K562 (cell line): ENCODE results near the gene HOXA5. TPM values are rescaled to one million over a fixed set of nuclear protein-coding genes. Genes with fewer than 3 reads are reported as not detected.

Experiments used
- ATAC-seq: fragments of 200-7000 bp; cut with Tn5 transposase; 3 replicates; pipeline ENCODE4 v1.9.1; 2020; ENCODE audit warnings: moderate library complexity
- BruUV-seq: library from RNA; stranded (reverse); fragments of 400-500 nt; replicated peaks from 2 replicates; lab custom pipeline; 2021; lab: Mats Ljungman, UMichigan
- CTCF ChIA-PET: fragments of 300-600 bp; formaldehyde crosslinking; extraction: SDS; loops from one replicate; lab custom pipeline; 2021; ENCODE audit warnings: low intra/inter-chr PET ratio; lab: Yijun Ruan, JAX
- POLR2A ChIA-PET: fragments of 300-600, 350-650 bp; sonication (Branson Sonifier 250); formaldehyde crosslinking; extraction: SDS; loops from one replicate; lab custom pipeline; 2021; ENCODE audit warnings: antibody characterized with exemption, inconsistent platforms; lab: Yijun Ruan, JAX
- DNase-seq, 4 experiments: peaks; one replicate each; pipeline versions ENCODE4 v3.0.0 to v3.0.0-alpha.2; 2011 to 2018; ENCODE audit warnings: low spot score in 3 of 4, mixed read lengths in 3 of 4; ENCODE audit errors: extremely low read depth in 1 of 4
- FAIRE-seq: peaks from 2 replicates; lab custom pipeline; 2011; peaks lifted over from hg19 to GRCh38; lab: Jason Lieb, UNC
- H2AFZ ChIP-seq: 2 replicates; pipeline ENCODE4 v1.6.0; 2011; ENCODE audit warnings: low read depth, low read length, control low read depth, inconsistent platforms
- H3K27ac ChIP-seq: fragments of 200-600 bp; 3 replicates; pipeline ENCODE4 v1.8.0; 2011; ENCODE audit warnings: low read depth, mild to moderate bottlenecking, control low read depth, inconsistent platforms, low read length, moderate library complexity, mixed read lengths; ENCODE audit errors: extremely low read depth
- H3K27me3 ChIP-seq, 2 experiments: fragments of 300-600 bp in 1 of 2; 2 replicates in 1 of 2; 3 replicates in 1 of 2; pipeline versions ENCODE4 v1.6.0 to v1.8.0; 2011; ENCODE audit warnings: inconsistent platforms in 2 of 2, low read length in 2 of 2, mild to moderate bottlenecking in 1 of 2, mixed read lengths in 1 of 2, moderate library complexity in 1 of 2; ENCODE audit not compliant: control insufficient read depth in 2 of 2, insufficient read depth in 2 of 2
- H3K36me3 ChIP-seq: fragments of 300-600 bp; 3 replicates; pipeline ENCODE4 v1.8.0; 2011; ENCODE audit warnings: mild to moderate bottlenecking, low read length, inconsistent platforms; ENCODE audit not compliant: control insufficient read depth, insufficient read depth
- H3K4me1 ChIP-seq, 2 experiments: fragments of 200-600 bp in 1 of 2; replicated peaks in 1 of 2; 2 replicates in 1 of 2; 3 replicates in 1 of 2; pipeline versions ENCODE4 v1.5.1 to v1.8.0; 2011; ENCODE audit warnings: inconsistent platforms in 2 of 2, low read length in 2 of 2, mild to moderate bottlenecking in 1 of 2, mixed read lengths in 1 of 2, moderate library complexity in 1 of 2; ENCODE audit not compliant: control insufficient read depth in 2 of 2, insufficient read depth in 2 of 2
- H3K4me2 ChIP-seq: 2 replicates; pipeline ENCODE4 v1.6.1; 2011; ENCODE audit warnings: low read length, control low read depth, inconsistent platforms, mixed read lengths; ENCODE audit not compliant: insufficient read depth
- H3K4me3 ChIP-seq: fragments of 200-600 bp; sonication (generic), shearing (Covaris generic); 2 replicates; pipeline ENCODE4 v1.5.1; 2016; ENCODE audit warnings: control low read depth, inconsistent platforms
- H3K79me2 ChIP-seq: fragments of 200-600 bp; 3 replicates; pipeline ENCODE4 v1.8.0; 2011; ENCODE audit warnings: low read length, inconsistent platforms; ENCODE audit not compliant: control insufficient read depth, insufficient read depth
- H3K9ac ChIP-seq, 2 experiments: 2 replicates each; pipeline versions ENCODE4 v1.6.0 to v1.6.1; 2011; ENCODE audit warnings: low read depth in 2 of 2, low read length in 2 of 2, control low read depth in 1 of 2, inconsistent platforms in 1 of 2, mild to moderate bottlenecking in 1 of 2, mixed read lengths in 1 of 2; ENCODE audit not compliant: insufficient read depth in 1 of 2
- H3K9me1 ChIP-seq: one replicate; pipeline ENCODE4 v1.6.0; 2011; ENCODE audit warnings: inconsistent platforms, mild to moderate bottlenecking, low read length, moderate library complexity; ENCODE audit not compliant: control insufficient read depth, insufficient read depth
- H3K9me3 ChIP-seq: replicated peaks from 2 replicates; pipeline ENCODE4 v1.5.1; 2011; ENCODE audit warnings: low read depth, low read length, inconsistent platforms; ENCODE audit not compliant: control insufficient read depth, insufficient read depth
- H4K20me1 ChIP-seq: replicated peaks from 2 replicates; pipeline ENCODE4 v1.6.1; 2011; ENCODE audit warnings: low read length, inconsistent platforms, mixed read lengths; ENCODE audit not compliant: control insufficient read depth, insufficient read depth
- CEBPB ChIP-seq: fragments of 450-650 bp; IDR thresholded peaks from 2 replicates; pipeline ENCODE4 v1.6.1; 2016; ENCODE audit warnings: missing genetic modification characterization, missing compliant biosample characterization
- HCFC1 ChIP-seq: IDR thresholded peaks from 2 replicates; pipeline ENCODE4 v1.6.1; 2012; ENCODE audit warnings: low read depth, low read length, improper control_type of control experiment
- KHSRP ChIP-seq: fragments of 450-650 bp; IDR thresholded peaks from 2 replicates; pipeline ENCODE4 v1.6.1; 2017
- NFIX ChIP-seq: fragments of 250-450 bp; sonication (Bioruptor Pico); IDR thresholded peaks from 2 replicates; pipeline ENCODE4 v1.4.0; 2020; ENCODE audit warnings: low read depth, mild to moderate bottlenecking, moderate library complexity
- NR2C2 ChIP-seq, 2 experiments: fragments of 200-800 bp in 1 of 2; sonication (Bioruptor generic) in 1 of 2; sonication (generic) in 1 of 2; formaldehyde crosslinking in 1 of 2; IDR thresholded peaks; 2 replicates each; pipeline versions ENCODE4 v1.6.1 to v1.8.0; 2016 to 2022; ENCODE audit warnings: mild to moderate bottlenecking in 1 of 2, missing compliant biosample characterization in 1 of 2, missing genetic modification characterization in 1 of 2, missing genetic modification reagents in 1 of 2
- RBM22 ChIP-seq: fragments of 200-400 bp; formaldehyde crosslinking; IDR thresholded peaks from 2 replicates; pipeline ENCODE4 v1.6.1; 2018; ENCODE audit warnings: low read length, low read depth; ENCODE audit not compliant: poor library complexity, severe bottlenecking
- SIRT6 ChIP-seq: IDR thresholded peaks from one replicate; pipeline ENCODE4 v1.6.1; 2012; ENCODE audit warnings: low read depth, mild to moderate bottlenecking, control low read depth, inconsistent platforms, low read length, moderate library complexity
- SIX5 ChIP-seq, 2 experiments: IDR thresholded peaks; 2 replicates each; pipeline ENCODE4 v1.6.1; 2011; ENCODE audit warnings: low read length in 2 of 2, borderline replicate concordance in 1 of 2, low read depth in 1 of 2, mild to moderate bottlenecking in 1 of 2, moderate library complexity in 1 of 2; ENCODE audit not compliant: insufficient read depth in 1 of 2
- SMAD3 ChIP-seq: fragments of 450-650 bp; formaldehyde crosslinking; conservative IDR thresholded peaks from 2 replicates; pipeline ENCODE4 v1.4.0; 2020; ENCODE audit warnings: mild to moderate bottlenecking
- ZFP1 ChIP-seq: fragments of 450-650 bp; formaldehyde crosslinking; IDR thresholded peaks from 2 replicates; pipeline ENCODE4 v1.4.0; 2020; ENCODE audit warnings: mild to moderate bottlenecking, mixed read lengths
- ZFX ChIP-seq: sonication (generic); formaldehyde crosslinking; IDR thresholded peaks from 2 replicates; pipeline ENCODE4 v1.8.0; 2022; ENCODE audit warnings: mild to moderate bottlenecking, missing genetic modification reagents, moderate library complexity
- WGBS: fragments of 100-300 bp; shearing (Covaris generic); methylation state at CpG from one replicate; pipeline ENCODE4 v1.1.6; 2016; ENCODE audit warnings: low coverage, mixed read lengths; ENCODE audit not compliant: insufficient coverage; ENCODE audit errors: missing lambda C conversion rate; 5-methylcytosine and 5-hydroxymethylcytosine counted together
- in situ Hi-C: fragments of 300-500 bp; cut with MboI; formaldehyde crosslinking; loops from 4 replicates; pipeline ENCODE4 v1.15.0; 2018; ENCODE audit warnings: inconsistent platforms, mixed read lengths
- intact Hi-C: fragments of 100-400 bp; cut with micrococcal nuclease; formaldehyde crosslinking; loops from 2 replicates; pipeline ENCODE4 v1.14.2; 2022
- polyA plus RNA-seq, 8 experiments: library from polyadenylated mRNA; depleted of rRNA in 4 of 8; stranded (reverse) in 5 of 8; unstranded in 3 of 8; fragments of >200 nt; fragmentation: Nextera tagmentation in 2 of 8; fragmentation: Illumina TruSeq in 1 of 8; extraction: Ambion mirVana in 2 of 8; extraction: Trizol in 1 of 8; gene quantifications; 2 replicates each; pipeline versions ENCODE4 v1.2.1 to v1.2.3, GENCODE V29; 2011 to 2014; ENCODE audit warnings: inconsistent platforms in 1 of 8, missing spikeins in 1 of 8
- total RNA-seq, 7 experiments: library from RNA; depleted of rRNA in 6 of 7; stranded (reverse); fragments of >200 nt in 6 of 7; fragmentation: Illumina TruSeq in 2 of 7; extraction: Trizol in 2 of 7; gene quantifications; 2 replicates each; pipeline versions ENCODE4 v1.2.1 to v1.2.3, GENCODE V29; 2011 to 2021; ENCODE audit warnings: low replicate concordance in 1 of 7
- TF ChIP-seq, protein P1 (sequence below): fragments of 250-450 bp; sonication (Bioruptor Pico); IDR thresholded peaks from 2 replicates; pipeline ENCODE4 v1.5.1; 2021; ENCODE audit warnings: mild to moderate bottlenecking
- TF ChIP-seq, protein P2 (sequence below): fragments of 450-650 bp; IDR thresholded peaks from 2 replicates; pipeline ENCODE4 v1.6.1; 2018; ENCODE audit warnings: mild to moderate bottlenecking, low read depth; ENCODE audit not compliant: partially characterized antibody
- TF ChIP-seq, protein P3 (sequence below): fragments of 450-650 bp; IDR thresholded peaks from 2 replicates; pipeline ENCODE4 v1.6.1; 2016; ENCODE audit warnings: borderline replicate concordance
- TF ChIP-seq, protein P4 (sequence below): fragments of 150-350 bp; conservative IDR thresholded peaks from 2 replicates; pipeline ENCODE4 v1.6.1; 2014; ENCODE audit warnings: low read length

The HOXA5 gene
- total and polyA plus RNA-seq, 9 of the 15 experiments (the other 6 are each of a cell fraction or from before 2014, with no cell fraction given): 0.13 TPM; not detected in 8

DNA sequence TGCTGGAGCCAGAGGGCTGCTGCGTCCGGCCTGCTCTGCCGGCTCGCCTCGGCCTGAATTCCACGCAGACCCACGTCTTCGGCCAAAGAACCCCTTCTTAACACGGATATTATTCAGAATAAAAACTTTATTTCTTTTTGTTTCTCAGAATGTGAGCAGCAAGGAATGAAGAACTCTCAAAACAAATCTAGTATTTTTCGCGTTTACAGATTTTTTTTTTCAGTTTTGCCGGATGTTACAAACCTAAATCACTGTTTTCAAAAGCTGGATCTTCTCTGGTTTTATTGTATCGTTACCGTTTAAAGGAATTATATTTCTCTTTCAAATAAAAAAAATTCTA lies 36.6 kb downstream of the HOXA5 start:
- ChIA-PET POLR2A (no interaction called here), CTCF (no interaction called here)
- ATAC-seq (no peak), FAIRE-seq (no peak), DNase-seq (no peak)
- no peaks in the 10 kb centered on the region for H3K9me1 ChIP-seq
- no peak overlapping the region for H3K4me3 ChIP-seq
- no peaks in the 10 kb centered on the region for H3K36me3 ChIP-seq
- no peak overlapping the region for H3K27ac ChIP-seq
- H3K4me1 ChIP-seq: peaks cover 0 to 15% of the 10 kb centered on the region in 2 experiments; a peak in 2 of 5 replicates
- no peaks in the 10 kb centered on the region for H4K20me1 ChIP-seq
- H3K9ac ChIP-seq: no peak overlapping the region
- intact Hi-C loops (no loop called here), in situ Hi-C loops (no loop called here)
- H3K27me3 ChIP-seq: peaks cover 62 to 76% of the 10 kb centered on the region in 2 experiments
- no peaks in the 10 kb centered on the region for H3K79me2 ChIP-seq
- 0% methylated on average over 12 of the region's 14 CpGs for WGBS
- H3K4me2 ChIP-seq: no peak overlapping the region
- BruUV-seq: no TSS peak
- H2AFZ ChIP-seq: no peak overlapping the region
- no peaks in the 10 kb centered on the region for H3K9me3 ChIP-seq
- TF ChIP-seq HCFC1 (no peak), KHSRP (no peak), CEBPB (tag) (no peak), ZFP1 (no peak), SIRT6 (no peak), ZFX (CRISPR knock-in tag) (no peak), NR2C2 (CRISPR knock-in tag; IDR thresholded peaks at IDR 0.05) (no peak), NR2C2 (tag; IDR thresholded peaks at IDR 0.05) (no peak), RBM22 (no peak), SIX5 (IDR thresholded peaks at IDR 0.05; ENCODE audit: borderline replicate concordance in 1 of 2, insufficient read depth in 1 of 2, low read depth in 1 of 2, low read length in 2 of 2) (no peak), NFIX (CRISPR knock-in tag) (no peak), SMAD3 (no peak)
- TF ChIP-seq, protein P1, sequence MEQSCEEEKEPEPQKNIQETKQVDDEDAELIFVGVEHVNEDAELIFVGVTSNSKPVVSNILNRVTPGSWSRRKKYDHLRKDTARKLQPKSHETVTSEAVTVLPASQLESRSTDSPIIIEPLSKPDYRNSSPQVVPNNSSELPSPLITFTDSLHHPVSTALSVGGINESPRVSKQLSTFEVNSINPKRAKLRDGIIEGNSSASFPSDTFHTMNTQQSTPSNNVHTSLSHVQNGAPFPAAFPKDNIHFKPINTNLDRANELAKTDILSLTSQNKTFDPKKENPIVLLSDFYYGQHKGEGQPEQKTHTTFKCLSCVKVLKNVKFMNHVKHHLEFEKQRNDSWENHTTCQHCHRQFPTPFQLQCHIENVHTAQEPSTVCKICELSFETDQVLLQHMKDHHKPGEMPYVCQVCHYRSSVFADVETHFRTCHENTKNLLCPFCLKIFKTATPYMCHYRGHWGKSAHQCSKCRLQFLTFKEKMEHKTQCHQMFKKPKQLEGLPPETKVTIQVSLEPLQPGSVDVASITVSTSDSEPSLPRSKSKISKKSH (CRISPR knock-in tag): no peak
- TF ChIP-seq, protein P2, sequence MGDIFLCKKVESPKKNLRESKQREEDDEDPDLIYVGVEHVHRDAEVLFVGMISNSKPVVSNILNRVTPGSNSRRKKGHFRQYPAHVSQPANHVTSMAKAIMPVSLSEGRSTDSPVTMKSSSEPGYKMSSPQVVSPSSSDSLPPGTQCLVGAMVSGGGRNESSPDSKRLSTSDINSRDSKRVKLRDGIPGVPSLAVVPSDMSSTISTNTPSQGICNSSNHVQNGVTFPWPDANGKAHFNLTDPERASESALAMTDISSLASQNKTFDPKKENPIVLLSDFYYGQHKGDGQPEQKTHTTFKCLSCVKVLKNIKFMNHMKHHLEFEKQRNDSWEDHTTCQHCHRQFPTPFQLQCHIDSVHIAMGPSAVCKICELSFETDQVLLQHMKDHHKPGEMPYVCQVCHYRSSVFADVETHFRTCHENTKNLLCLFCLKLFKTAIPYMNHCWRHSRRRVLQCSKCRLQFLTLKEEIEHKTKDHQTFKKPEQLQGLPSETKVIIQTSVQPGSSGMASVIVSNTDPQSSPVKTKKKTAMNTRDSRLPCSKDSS: no peak
- TF ChIP-seq, protein P3, sequence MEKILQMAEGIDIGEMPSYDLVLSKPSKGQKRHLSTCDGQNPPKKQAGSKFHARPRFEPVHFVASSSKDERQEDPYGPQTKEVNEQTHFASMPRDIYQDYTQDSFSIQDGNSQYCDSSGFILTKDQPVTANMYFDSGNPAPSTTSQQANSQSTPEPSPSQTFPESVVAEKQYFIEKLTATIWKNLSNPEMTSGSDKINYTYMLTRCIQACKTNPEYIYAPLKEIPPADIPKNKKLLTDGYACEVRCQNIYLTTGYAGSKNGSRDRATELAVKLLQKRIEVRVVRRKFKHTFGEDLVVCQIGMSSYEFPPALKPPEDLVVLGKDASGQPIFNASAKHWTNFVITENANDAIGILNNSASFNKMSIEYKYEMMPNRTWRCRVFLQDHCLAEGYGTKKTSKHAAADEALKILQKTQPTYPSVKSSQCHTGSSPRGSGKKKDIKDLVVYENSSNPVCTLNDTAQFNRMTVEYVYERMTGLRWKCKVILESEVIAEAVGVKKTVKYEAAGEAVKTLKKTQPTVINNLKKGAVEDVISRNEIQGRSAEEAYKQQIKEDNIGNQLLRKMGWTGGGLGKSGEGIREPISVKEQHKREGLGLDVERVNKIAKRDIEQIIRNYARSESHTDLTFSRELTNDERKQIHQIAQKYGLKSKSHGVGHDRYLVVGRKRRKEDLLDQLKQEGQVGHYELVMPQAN: no peak
- TF ChIP-seq, protein P4, sequence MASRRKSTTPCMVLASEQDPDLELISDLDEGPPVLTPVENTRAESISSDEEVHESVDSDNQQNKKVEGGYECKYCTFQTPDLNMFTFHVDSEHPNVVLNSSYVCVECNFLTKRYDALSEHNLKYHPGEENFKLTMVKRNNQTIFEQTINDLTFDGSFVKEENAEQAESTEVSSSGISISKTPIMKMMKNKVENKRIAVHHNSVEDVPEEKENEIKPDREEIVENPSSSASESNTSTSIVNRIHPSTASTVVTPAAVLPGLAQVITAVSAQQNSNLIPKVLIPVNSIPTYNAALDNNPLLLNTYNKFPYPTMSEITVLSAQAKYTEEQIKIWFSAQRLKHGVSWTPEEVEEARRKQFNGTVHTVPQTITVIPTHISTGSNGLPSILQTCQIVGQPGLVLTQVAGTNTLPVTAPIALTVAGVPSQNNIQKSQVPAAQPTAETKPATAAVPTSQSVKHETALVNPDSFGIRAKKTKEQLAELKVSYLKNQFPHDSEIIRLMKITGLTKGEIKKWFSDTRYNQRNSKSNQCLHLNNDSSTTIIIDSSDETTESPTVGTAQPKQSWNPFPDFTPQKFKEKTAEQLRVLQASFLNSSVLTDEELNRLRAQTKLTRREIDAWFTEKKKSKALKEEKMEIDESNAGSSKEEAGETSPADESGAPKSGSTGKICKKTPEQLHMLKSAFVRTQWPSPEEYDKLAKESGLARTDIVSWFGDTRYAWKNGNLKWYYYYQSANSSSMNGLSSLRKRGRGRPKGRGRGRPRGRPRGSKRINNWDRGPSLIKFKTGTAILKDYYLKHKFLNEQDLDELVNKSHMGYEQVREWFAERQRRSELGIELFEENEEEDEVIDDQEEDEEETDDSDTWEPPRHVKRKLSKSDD: no peak
